Ovary (tissue), 3 donors: ENCODE results near the gene TPST2.

Source experiments
- CTCF ChIP-seq, 3 donors: fragments of 450-650 bp in 2 of 3; fragments of 200-600 bp in 1 of 3; IDR thresholded peaks; one replicate each; pipeline versions ENCODE4 v1.5.1 to v1.8.0; 2016 to 2022; ENCODE audit warnings: antibody characterized with exemption in 3 of 3, mild to moderate bottlenecking in 1 of 3
- EP300 ChIP-seq: sonication (generic); formaldehyde crosslinking; IDR thresholded peaks from one replicate; pipeline ENCODE4 v1.6.1; 2017; ENCODE audit warnings: antibody characterized with exemption
- POLR2A ChIP-seq: fragments of 450-650 bp; IDR thresholded peaks from one replicate; pipeline ENCODE4 v1.6.1; 2017; ENCODE audit warnings: antibody characterized with exemption, mild to moderate bottlenecking, moderate library complexity
- donor health status: DM: no; HTN: no; CAD: no.

- TF ChIP-seq CTCF (IDR thresholded peaks at IDR 0.05) (no peak), POLR2A (no peak), EP300 (no peak)
These were observed 24.4 kb upstream of the TPST2 start for GRCh38 chr22:26614322-26614721.
